GM23338 (cell line): ENCODE data around the gene ITSN2. TPM values are rescaled to one million over a fixed set of nuclear protein-coding genes. Genes with fewer than 3 reads are reported as not detected.

Experiments used
- ATAC-seq: fragments of 200-7000 bp; cut with Tn5 transposase; 3 replicates; pipeline ENCODE4 v1.9.1; 2020
- DNase-seq: peaks from one replicate; pipeline ENCODE4 v3.0.0-alpha.2; 2015; ENCODE audit warnings: low spot score
- H2AFZ ChIP-seq: fragments of 200-600 bp; sonication (generic); 2 replicates; pipeline ENCODE4 v1.8.0; 2016; ENCODE audit warnings: antibody characterized with exemption, mild to moderate bottlenecking, moderate library complexity
- H3F3A ChIP-seq: fragments of 200-600 bp; sonication (generic); replicated peaks from 2 replicates; pipeline ENCODE4 v1.8.0; 2017; ENCODE audit warnings: antibody characterized with exemption, mixed run types, low read depth
- H3K27ac ChIP-seq: fragments of 200-600 bp; sonication (generic); 2 replicates; pipeline ENCODE4 v1.6.1; 2016; ENCODE audit warnings: low read depth
- H3K27me3 ChIP-seq: fragments of 200-600 bp; sonication (generic); 2 replicates; pipeline ENCODE4 v1.8.0; 2016; ENCODE audit warnings: mild to moderate bottlenecking, mixed run types, moderate library complexity; ENCODE audit not compliant: insufficient read depth
- H3K36me3 ChIP-seq: fragments of 200-600 bp; sonication (generic); 2 replicates; pipeline ENCODE4 v1.8.0; 2016; ENCODE audit warnings: mild to moderate bottlenecking; ENCODE audit not compliant: insufficient read depth
- H3K4me1 ChIP-seq: fragments of 200-600 bp; sonication (generic); 2 replicates; pipeline ENCODE4 v1.8.0; 2016; ENCODE audit warnings: mild to moderate bottlenecking, moderate library complexity; ENCODE audit not compliant: insufficient read depth
- H3K4me2 ChIP-seq: fragments of 200-600 bp; sonication (generic); 2 replicates; pipeline ENCODE4 v1.7.1; 2017; ENCODE audit warnings: mixed run types
- H3K4me3 ChIP-seq: fragments of 200-600 bp; sonication (generic); 2 replicates; pipeline ENCODE4 v1.6.1; 2016; ENCODE audit warnings: mixed run types
- H3K79me2 ChIP-seq: fragments of 200-600 bp; sonication (generic); replicated peaks from 2 replicates; pipeline ENCODE4 v1.8.0; 2017; ENCODE audit warnings: mild to moderate bottlenecking; ENCODE audit not compliant: insufficient read depth
- H3K9me2 ChIP-seq: fragments of 200-600 bp; sonication (generic); 2 replicates; pipeline ENCODE4 v1.8.0; 2017; ENCODE audit not compliant: insufficient read depth
- H4K20me1 ChIP-seq: fragments of 200-600 bp; sonication (generic); replicated peaks from 2 replicates; pipeline ENCODE4 v1.8.0; 2017; ENCODE audit warnings: mild to moderate bottlenecking; ENCODE audit not compliant: insufficient read depth
- H3K27ac Mint-ChIP-seq: 2 replicates; pipeline ENCODE4 v1.8.0; 2020; ENCODE audit warnings: inconsistent platforms, mild to moderate bottlenecking, moderate library complexity, mixed read lengths
- H3K27me3 Mint-ChIP-seq: 3 replicates; pipeline ENCODE4 v1.8.0; 2022; ENCODE audit warnings: low read depth, mild to moderate bottlenecking, moderate library complexity, mixed read lengths, inconsistent platforms; ENCODE audit not compliant: insufficient read depth, poor library complexity
- H3K36me3 Mint-ChIP-seq: 3 replicates; pipeline ENCODE4 v1.8.0; 2021; ENCODE audit warnings: low read depth, mild to moderate bottlenecking, inconsistent platforms, moderate library complexity, mixed read lengths
- H3K4me1 Mint-ChIP-seq: 3 replicates; pipeline ENCODE4 v1.8.0; 2020; ENCODE audit warnings: mild to moderate bottlenecking, inconsistent platforms, mixed read lengths
- H3K4me3 Mint-ChIP-seq: 3 replicates; pipeline ENCODE4 v1.8.0; 2021; ENCODE audit warnings: moderate library complexity, mild to moderate bottlenecking, inconsistent platforms, mixed read lengths
- H3K9me3 Mint-ChIP-seq: 3 replicates; pipeline ENCODE4 v1.8.0; 2020; ENCODE audit warnings: moderate library complexity, mild to moderate bottlenecking, inconsistent platforms, mixed read lengths
- ETS1 ChIP-seq: IDR thresholded peaks from 2 replicates; pipeline ENCODE4 v1.6.1; 2016; ENCODE audit warnings: antibody characterized with exemption
- EZH2 ChIP-seq: fragments of 200-600 bp; sonication (generic); IDR thresholded peaks from one replicate; pipeline ENCODE4 v1.8.0; 2017; ENCODE audit warnings: antibody characterized with exemption, mild to moderate bottlenecking, low read depth; ENCODE audit not compliant: unreplicated experiment
- EZH2phosphoT487 ChIP-seq: fragments of 200-600 bp; sonication (generic); IDR thresholded peaks from one replicate; pipeline ENCODE4 v1.8.1; 2018; ENCODE audit warnings: antibody characterized with exemption; ENCODE audit not compliant: unreplicated experiment
- JUNB ChIP-seq: IDR thresholded peaks from one replicate; pipeline ENCODE4 v1.6.1; 2016; ENCODE audit warnings: antibody characterized with exemption; ENCODE audit not compliant: unreplicated experiment
- POLR2AphosphoS5 ChIP-seq: IDR thresholded peaks from 2 replicates; pipeline ENCODE4 v1.6.1; 2016; ENCODE audit warnings: antibody characterized with exemption, low read depth
- ZNF331 ChIP-seq: fragments of 250-450 bp; sonication (Bioruptor Pico); IDR thresholded peaks from 2 replicates; pipeline ENCODE4 v1.5.0; 2020; ENCODE audit warnings: low read depth, mild to moderate bottlenecking, moderate library complexity
- ZNF462 ChIP-seq: fragments of 250-450 bp; sonication (Bioruptor Pico); IDR thresholded peaks from 2 replicates; pipeline ENCODE4 v1.5.0; 2020; ENCODE audit warnings: mild to moderate bottlenecking, moderate library complexity
- polyA plus RNA-seq: library from polyadenylated mRNA; unstranded; fragments of >200 nt; fragmentation: Nextera tagmentation; extraction: Ambion mirVana; gene quantifications from 2 replicates; pipeline ENCODE4 v1.2.1, GENCODE V29; 2016
- total RNA-seq: library from RNA; depleted of rRNA; stranded (reverse); fragments of >200 nt; shearing (Covaris generic); gene quantifications from 2 replicates; pipeline ENCODE4 v1.2.3, GENCODE V29; 2014
- TF ChIP-seq, protein P1 (sequence below): IDR thresholded peaks from one replicate; pipeline ENCODE4 v1.6.1; 2018; ENCODE audit warnings: antibody characterized with exemption; ENCODE audit not compliant: unreplicated experiment

The ITSN2 gene
- total and polyA plus RNA-seq, 2 experiments from 2014 or later = 17.1 to 17.8 TPM

DNA sequence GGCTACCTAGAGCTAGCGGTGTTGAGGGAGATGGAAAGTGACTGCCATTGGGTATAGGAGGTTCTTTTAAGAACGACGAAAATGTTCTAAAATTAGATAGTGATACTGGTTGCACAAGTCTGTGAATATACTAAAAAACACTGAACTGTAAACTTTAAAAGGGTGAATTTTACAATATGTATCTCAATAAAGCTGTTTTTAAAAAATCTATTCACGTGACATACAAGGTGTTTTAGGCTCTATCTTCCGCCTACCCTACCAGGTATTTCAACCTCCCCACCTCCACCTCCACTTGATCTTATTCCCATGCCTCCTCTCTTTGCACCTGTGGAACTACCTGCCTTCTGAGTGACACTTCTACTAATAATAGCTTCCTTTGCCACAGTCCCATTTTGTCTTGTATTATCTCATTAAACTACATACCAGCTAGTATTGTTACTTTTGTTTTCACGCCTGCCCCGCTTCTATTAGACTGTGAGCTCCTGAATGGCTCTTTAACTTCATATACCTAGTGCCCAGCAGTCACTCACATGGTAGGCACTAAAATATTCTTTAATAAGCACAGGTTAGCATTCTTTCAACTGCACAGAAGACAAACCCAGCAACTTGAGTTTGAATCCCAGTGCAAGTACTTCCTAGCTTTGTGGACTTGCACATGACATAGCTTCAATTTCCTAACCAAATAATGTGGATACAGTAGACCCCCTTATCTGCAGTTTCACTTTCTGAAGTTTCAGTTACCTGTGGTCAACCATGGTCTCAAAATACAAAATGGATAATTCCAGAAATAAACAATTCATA, 9.3 kb downstream of the ITSN2 start:
- no peaks in the 10 kb centered on the region; the same call in 1 of the 2 replicates for H4K20me1 ChIP-seq
- Mint-ChIP-seq H3K36me3 (no peaks in the 10 kb centered on the region), H3K4me3 (no peak overlapping the region), H3K27me3 (no peaks in the 10 kb centered on the region), H3K9me3 (no peaks in the 10 kb centered on the region), H3K4me1 (no peaks in the 10 kb centered on the region), H3K27ac (no peak overlapping the region)
- no peak overlapping the region for H3K4me3 ChIP-seq
- H3K9me2 ChIP-seq = no peaks in the 10 kb centered on the region
- peaks cover 42% of the 10 kb centered on the region for H3K79me2 ChIP-seq
- H3K4me1 ChIP-seq = no peaks in the 10 kb centered on the region
- no peak overlapping the region for H3K4me2 ChIP-seq
- TF ChIP-seq, protein P1, sequence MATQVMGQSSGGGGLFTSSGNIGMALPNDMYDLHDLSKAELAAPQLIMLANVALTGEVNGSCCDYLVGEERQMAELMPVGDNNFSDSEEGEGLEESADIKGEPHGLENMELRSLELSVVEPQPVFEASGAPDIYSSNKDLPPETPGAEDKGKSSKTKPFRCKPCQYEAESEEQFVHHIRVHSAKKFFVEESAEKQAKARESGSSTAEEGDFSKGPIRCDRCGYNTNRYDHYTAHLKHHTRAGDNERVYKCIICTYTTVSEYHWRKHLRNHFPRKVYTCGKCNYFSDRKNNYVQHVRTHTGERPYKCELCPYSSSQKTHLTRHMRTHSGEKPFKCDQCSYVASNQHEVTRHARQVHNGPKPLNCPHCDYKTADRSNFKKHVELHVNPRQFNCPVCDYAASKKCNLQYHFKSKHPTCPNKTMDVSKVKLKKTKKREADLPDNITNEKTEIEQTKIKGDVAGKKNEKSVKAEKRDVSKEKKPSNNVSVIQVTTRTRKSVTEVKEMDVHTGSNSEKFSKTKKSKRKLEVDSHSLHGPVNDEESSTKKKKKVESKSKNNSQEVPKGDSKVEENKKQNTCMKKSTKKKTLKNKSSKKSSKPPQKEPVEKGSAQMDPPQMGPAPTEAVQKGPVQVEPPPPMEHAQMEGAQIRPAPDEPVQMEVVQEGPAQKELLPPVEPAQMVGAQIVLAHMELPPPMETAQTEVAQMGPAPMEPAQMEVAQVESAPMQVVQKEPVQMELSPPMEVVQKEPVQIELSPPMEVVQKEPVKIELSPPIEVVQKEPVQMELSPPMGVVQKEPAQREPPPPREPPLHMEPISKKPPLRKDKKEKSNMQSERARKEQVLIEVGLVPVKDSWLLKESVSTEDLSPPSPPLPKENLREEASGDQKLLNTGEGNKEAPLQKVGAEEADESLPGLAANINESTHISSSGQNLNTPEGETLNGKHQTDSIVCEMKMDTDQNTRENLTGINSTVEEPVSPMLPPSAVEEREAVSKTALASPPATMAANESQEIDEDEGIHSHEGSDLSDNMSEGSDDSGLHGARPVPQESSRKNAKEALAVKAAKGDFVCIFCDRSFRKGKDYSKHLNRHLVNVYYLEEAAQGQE = no peak
- TF ChIP-seq POLR2AphosphoS5 (no peak), ZNF462 (no peak), EZH2phosphoT487 (no peak), ZNF331 (no peak), JUNB (no peak), EZH2 (no peak), ETS1 (no peak)
- H3K36me3 ChIP-seq = no peaks in the 10 kb centered on the region
- H2AFZ ChIP-seq = no peak overlapping the region
- H3F3A ChIP-seq = no peaks in the 10 kb centered on the region
- ATAC-seq = no peak
- H3K27me3 ChIP-seq = no peaks in the 10 kb centered on the region
- DNase-seq = no peak
- H3K27ac ChIP-seq = no peak overlapping the region
